Measurements from ENCODE around the gene GCNT2.
"Not testable (repeated sequence)": the region's sequence is repeated elsewhere in the genome, so short reads cannot be mapped to it uniquely, and the experiment has no call there.

Gene GCNT2

DNA sequence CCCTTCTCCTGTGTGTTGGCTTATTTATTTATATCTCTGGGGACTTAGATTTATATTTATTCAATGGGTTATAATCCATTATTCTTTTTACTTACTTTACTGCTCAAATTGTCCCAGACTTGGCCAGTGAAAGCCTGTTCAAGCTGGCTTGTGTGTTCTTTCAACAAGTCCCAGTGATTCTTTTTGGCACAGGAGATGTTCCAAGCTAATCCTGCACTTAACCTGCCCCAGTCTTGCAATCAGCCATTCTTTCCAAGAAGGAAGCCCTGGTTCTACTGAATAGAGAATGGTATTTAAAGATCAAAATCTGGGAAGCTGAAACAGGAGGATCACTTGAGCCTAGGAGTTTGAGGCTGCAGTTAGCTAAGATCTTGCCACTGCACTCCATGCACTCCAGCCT lies 26.7 kb downstream of the GCNT2 start:
- no peak for DNase-seq (ENCODE audit: low spot score)

DNA sequence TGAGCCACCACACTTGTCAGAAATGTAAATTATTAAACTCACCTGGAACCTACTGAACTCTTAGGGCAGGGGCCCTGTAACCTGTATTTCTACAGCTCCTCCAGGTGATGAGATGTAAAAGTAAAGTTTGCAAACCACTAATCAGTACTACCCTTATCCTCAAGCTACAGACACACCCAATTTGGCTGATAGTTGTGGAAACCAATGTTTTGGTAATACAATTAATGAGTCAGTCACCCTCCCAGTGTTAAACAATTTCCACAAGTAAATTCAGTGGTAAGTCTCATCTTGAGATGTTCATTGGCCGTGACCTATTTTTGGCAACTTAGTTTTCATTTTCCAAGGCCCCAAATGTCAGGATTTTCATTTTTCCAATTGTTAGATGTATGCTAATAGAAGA lies 29.6 kb downstream of the GCNT2 start:
- no peak for DNase-seq (ENCODE audit: low spot score)

DNA sequence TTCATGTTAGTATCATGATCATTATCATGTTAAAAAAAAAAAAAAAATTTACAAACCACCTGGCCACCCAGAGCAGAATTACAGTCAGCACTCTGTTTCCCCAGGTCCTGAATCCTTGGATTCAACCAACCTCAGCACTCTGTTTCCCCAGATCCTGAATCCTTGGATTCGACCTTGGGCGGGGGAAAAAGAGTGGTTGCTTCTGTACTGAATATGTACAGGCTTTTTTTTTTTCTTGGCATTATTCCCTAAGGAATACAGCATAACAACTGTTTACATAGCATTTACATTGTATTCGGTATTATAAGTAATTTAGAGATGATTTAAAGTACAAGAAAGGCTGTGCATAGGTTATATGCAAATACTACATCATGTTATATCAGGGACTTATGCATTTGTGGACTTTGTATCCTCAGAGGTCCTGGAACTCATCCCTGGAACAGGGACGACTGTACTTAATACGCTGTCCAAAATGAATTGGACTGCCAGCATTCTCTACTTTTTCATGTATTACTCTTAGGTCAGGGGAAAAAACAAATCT lies 31.2 kb downstream of the GCNT2 start:
- DNase-seq (ENCODE audit: low spot score) = no peak

DNA sequence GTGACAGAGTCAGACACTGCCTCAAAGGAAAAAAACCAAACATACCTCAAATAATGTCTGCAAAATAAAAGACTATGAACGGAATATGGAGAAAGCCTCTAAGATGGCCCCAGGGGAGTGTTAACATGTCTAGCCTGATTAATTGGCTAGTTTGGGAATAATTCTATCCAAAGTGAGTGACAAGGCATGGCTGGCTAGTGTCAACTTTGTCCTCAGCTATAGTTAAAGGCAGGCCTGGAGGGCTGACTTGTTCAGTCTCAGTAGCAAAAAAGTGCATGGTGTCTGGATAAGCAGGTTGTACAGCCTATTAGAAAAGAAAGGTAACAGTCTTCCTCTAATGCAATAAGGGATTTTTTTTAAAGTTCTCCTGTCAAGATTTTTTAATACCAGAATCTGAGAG lies 32.7 kb downstream of the GCNT2 start:
- DNase-seq (ENCODE audit: low spot score) = no peak

DNA sequence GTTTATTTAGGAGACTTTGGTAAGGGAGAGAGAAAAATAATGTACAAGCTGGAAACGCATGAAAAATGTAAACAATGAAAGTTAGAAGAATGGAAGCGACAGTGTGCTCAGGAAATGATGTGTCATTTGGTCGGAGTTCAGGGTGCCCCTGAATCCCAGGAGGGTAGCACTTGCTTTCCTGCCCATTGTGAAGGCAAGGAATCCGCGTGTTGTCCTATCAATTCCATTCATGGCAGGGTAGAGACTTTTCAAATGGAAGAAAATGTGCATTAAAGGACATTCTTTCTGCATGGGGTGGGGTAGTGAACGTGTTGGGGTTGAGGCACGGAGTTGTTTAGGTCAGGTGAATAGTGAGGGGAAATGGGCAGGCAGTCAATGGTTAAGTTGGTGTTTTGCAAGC lies 33.7 kb downstream of the GCNT2 start:
- no peak for DNase-seq (ENCODE audit: low spot score)

DNA sequence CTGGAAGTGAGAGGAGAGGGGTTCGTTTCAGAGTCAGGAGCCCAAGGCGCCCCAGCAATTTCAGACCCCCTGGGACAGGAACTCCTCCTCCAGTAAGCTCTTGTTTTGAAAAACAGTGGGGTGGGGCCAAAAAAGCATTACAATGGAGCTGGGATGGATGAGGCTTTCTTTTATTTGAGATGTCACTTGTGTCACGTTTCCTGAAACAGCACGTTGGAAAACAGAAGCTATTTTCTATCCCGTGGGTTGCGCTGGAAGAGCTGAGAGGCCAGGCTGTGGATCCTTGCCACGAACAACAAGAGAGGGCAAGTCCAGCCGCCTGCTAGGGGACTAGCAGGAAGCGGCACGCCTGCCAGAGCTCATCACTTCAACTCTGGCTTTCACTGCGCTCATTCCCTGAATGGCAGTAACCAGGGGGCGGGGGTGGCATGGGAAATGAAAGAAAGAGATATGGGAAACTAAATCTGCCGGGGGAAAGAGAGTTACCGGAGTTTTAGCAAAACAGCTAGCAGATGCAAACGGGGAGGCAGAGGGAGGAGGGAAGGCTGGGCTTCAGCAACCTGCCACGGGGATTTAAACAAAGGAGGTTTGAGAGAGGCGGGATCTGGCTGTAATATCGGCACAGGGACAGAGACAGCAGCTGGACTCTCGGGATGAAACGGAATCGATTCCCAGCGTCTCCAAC lies 34.6 kb downstream of the GCNT2 start:
- DNase-seq (ENCODE audit: low spot score) = peak; percentile 42

DNA sequence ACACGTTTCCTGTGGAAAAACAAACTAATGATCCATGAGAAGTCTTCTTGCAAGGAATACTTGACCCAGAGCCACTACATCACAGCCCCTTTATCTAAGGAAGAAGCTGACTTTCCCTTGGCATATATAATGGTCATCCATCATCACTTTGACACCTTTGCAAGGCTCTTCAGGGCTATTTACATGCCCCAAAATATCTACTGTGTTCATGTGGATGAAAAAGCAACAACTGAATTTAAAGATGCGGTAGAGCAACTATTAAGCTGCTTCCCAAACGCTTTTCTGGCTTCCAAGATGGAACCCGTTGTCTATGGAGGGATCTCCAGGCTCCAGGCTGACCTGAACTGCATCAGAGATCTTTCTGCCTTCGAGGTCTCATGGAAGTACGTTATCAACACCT lies 35.4 kb downstream of the GCNT2 start:
- no peak for DNase-seq (ENCODE audit: low spot score)

DNA sequence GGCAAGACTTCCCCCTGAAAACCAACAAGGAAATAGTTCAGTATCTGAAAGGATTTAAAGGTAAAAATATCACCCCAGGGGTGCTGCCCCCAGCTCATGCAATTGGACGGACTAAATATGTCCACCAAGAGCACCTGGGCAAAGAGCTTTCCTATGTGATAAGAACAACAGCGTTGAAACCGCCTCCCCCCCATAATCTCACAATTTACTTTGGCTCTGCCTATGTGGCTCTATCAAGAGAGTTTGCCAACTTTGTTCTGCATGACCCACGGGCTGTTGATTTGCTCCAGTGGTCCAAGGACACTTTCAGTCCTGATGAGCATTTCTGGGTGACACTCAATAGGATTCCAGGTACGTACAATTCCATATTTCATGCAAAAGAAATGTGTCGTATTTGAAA lies 35.8 kb downstream of the GCNT2 start:
- no peak for DNase-seq (ENCODE audit: low spot score)

DNA sequence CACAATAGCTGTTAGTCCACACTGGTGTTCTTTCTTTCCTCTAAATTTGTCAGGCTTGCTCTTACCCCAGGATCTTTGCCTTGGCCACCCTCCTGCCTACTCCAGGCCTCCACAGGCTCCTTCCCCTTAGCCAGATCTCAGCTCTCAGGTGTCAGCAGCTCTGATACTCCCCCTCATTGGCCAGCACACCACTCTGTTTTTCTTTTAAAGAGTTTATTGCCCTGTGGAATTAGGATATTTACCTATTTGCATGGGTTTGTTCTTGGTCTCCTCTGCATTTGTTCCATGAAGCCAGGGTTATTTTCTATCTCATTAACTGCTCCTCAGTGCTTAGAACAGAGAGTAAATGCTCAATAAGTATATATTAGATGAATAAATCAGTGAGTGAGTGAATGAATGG lies 36.8 kb downstream of the GCNT2 start:
- no peak for DNase-seq (ENCODE audit: low spot score)

DNA sequence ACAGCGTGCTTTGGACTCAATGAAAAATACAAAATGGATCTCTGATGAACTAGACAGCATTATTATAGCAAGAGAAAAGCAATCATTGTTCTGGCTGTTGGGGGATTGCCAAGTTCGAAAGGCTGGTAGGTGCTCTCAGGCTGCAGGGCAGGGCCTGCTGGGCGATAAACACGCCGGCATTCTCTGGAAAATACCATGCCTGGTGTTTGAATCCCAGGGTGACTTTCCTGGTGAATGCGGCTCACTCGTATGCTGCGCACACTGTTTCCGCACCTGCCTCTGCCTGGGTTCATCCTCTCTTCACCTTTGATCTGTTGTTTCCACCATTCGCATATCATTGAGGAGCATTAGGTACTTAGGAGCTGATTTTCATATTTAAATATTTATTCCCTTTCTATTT lies 37.4 kb downstream of the GCNT2 start:
- DNase-seq (ENCODE audit: low spot score) = peak; percentile 18

DNA sequence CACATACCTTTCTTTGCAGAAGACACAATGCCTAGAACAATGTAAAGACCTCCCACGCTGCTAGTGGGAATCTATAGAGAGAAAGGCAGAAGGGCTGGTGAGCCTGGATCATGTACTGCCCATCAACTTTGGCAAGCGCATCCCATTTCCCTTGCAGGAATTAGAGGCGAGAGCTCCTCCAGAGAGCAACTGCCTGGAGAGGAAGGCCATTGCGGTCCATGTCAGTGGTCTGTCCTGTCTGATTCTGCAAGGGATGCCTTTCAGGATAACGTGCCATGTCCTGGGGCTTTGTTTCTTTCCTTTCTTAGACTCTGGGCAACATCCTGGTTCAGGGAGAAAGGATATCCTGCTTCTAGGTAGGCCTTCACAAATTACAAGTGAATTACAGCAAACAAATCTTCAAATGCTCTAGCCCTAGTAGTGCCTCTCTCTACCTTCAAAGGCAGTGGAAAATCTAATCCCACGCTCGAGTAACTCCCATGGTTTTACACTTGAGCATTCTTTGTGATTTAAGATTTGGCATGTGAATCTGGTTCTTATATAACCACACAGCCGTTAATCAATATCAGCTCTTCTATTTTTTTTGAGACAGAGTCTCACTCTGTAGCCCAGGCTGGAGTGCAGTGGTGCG lies 38.5 kb downstream of the GCNT2 start:
- DNase-seq (ENCODE audit: low spot score) = no peak

DNA sequence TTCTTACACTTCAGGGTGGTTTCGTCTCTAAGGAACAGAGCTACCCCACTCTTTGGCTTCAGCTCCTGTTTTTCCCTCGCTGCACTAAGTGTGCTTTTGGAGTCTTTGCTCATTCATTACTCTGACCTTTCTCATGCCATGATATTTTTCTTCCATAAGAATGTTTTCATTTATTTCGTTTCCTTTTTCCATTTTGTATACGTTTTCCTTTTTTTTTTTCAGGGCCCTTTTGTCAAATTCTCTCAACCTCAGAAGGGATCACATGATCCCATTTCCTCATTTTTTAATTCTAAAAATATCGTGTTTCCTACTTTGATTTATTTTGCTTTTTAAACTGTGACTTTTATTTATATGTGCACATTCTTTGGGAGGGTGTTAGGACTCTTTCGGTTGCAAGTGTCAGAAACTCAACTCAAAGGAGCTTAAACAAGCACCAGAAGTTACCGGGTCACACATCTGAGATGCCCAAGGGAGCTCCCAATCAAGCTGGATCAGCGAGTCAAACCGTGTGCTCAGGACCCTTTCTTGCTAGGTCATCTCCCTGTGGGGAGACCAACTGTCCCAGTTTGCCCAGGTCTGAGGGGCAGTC lies 40.6 kb downstream of the GCNT2 start:
- no peak for DNase-seq (ENCODE audit: low spot score)

DNA sequence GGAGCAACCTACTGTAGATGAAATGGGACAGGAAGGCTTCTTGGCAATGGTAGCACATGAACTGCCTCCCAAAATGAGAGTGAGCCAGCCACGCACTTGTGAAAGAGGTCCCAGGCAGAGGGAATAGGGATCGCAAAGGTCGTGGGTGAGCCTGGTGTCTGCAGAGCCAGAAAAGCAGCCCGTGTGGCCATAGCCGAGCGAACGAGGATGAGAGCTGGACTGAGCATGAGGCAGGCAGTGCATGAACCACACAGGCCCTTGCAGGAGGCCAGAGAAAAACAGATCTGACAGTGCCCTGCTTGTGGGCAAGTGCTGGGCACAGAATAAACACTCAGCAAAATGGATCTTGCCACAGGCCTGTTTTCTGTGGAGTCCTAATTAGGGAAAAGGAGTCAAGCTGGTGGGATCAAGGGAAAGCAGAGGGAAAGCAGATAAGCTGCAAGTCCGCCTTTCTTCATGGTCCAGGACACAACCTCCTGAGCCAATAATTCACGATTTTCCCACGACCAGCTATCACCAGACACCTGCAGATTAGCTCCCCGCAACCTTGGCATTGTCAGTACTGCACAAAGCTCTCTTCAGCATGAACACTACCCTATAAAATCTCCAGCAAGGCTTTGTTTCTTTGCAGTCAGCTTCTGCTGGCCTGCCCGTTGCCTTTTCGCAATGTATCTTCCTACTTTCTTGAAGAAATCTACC lies 44.0 kb downstream of the GCNT2 start:
- no peak for DNase-seq (ENCODE audit: low spot score)

DNA sequence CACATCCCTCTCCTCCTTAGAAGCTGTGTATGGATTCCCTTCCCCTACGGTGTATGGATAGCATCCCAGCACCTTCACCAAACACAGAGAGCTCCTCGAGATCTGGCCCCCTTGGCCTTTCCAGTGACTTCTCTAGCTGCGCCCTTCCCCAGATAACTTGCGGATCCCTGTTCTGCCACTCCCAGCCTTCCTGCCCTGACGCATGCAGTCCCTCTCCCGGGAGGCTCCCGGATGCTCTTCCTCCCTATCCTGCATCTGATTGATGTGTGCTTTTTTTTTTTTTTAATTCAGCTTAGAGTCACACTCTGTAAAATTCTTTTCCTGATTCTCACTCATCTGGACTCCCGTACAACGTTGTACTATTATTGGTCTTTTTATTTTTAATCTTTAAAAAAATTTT lies 44.8 kb downstream of the GCNT2 start:
- DNase-seq (ENCODE audit: low spot score) = no peak

DNA sequence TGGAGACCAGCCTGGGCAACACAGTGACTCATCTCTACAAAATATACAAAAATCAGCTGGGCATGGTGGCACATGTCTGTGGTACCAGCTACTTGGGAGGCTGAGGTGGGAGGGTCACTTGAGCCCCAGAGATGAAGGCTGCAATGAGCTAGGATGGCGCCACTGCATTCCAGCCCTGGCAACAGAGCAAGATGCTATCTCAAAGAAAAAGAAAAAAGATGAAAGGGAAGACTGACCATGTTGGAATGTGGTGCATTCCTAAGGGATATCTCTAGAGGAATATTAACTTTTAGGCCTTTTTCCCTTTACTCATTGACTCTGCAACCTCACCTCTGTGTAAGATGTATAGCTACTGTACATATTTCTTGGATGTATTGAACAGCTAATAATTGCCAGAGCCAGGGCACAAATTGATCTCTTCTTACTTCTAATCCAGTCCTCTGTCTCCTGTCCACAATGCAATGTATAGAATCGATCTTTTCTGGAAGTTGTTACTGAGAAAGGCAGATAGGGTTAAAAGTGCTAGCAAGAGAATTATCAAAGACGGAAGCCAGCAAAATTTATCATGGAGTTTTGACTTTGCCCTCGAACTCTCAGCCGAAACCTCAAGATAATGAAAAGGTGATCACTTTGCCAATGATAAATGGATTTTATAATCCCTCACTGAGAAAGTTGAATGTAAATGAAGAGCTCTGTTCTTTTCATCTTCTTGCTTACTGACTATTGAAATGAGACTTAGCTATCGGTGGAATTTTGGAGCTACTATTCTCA lies 46.3 kb downstream of the GCNT2 start:
- DNase-seq (ENCODE audit: low spot score) = no peak

DNA sequence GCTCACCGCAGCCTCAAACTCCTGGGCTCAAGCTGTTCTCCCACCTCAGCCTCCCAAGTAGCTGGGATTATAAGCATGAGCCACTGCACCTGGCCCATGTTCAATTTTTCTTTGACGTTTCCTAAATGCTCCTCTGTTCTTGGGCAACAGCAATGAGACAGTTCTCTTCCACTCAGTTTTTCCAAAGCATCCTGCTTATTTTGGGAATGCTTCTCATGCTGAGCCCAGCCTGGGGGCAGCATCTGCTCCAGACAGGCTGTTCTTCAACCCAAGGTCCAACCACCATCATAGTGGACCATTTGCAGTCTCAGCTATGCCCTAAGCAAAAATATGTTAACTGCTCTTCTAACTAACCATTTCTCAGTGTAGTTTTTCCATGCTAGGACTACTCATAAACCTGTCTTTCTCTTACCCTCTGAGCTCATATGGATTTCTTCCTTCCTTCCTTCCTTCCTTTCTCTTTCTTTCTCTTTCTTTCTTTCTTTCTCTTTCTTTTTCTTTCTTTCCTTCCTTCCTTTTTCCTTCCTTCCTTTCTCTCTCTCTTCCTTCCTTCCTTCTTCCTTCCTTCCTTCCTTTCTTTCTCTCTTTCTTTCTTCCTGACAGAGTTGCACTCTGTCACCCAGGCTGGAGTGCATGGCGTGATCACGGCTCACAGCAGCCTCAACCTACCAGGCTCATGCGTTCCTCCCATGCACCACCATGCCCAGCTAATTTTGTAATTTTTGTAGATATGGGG lies 48.4 kb downstream of the GCNT2 start:
- DNase-seq (ENCODE audit: low spot score) = no peak

DNA sequence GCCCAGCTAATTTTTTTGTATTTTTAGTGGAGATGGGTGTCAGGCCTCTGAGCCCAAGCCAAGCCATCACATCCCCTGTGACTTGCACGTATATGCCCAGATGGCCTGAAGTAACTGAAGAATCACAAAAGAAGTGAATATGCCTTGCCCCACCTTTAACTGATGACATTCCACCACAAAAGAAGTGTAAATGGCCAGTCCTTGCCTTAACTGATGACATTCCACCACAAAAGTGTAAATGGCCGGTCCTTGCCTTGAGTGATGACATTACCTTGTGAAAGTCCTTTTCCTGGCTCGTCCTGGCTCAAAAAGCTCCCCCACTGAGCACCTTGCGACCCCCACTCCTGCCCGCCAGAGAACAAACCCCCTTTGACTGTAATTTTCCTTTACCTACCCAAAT lies 54.4 kb downstream of the GCNT2 start:
- DNase-seq (ENCODE audit: low spot score) = not testable (repeated sequence)

DNA sequence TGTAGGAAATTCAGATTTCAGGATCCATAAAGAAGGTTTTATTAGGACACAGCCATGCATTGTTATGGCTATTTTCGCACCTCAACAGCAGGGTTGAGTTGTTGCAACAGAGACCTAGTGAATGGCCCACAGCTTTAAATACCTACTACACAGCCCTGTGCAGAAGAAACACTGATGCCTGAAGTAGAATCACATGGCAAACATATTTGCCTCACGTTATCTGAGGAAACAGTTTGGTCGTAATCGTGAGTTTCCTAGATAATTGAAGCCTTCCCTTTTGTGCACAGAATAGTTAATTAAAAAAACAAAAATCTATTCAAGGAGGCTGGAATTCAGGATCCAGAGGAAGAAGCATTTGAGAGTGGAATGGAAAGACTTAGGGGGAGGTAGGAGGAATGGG lies 55.1 kb downstream of the GCNT2 start:
- DNase-seq (ENCODE audit: low spot score) = no peak

DNA sequence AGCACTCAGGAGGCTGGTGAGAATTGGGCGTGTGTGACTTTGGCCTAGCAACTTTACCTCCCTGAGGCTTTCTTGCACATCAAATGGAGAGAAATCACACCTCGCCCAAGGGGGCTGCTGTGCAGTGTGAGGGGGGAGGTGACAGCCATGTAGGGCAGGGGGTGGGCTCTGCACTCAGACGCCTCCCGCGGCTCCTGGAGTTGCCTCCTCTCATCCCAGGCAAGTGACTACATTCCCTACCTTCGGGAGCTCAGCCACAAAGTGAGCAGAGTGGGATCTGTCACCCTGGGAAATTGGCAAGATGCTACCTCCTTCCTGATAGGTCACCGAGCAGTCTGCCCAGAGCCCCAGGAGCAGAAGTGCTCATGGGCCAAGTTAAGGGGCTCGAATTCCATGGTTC lies 56.0 kb downstream of the GCNT2 start:
- no peak for DNase-seq (ENCODE audit: low spot score)

DNA sequence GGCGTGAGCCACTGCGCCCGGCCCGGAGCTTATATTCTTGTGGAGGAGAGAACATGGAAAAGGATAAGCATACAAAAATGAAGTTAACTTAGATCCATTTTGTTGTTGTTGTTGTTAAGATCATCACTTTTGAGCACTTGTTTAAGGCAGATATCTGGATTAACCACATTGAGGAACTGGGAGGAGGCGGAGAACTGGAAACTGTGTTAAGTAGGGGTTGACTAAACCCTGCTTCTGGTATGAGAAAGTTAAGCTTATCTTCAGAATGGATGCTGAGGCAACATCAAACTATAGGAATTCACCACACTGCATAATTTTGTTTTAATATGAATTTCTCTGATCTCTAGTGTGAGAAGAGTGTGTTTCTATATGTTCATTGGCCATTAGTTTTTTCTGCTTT lies 57.6 kb downstream of the GCNT2 start:
- no peak for DNase-seq (ENCODE audit: low spot score)

DNA sequence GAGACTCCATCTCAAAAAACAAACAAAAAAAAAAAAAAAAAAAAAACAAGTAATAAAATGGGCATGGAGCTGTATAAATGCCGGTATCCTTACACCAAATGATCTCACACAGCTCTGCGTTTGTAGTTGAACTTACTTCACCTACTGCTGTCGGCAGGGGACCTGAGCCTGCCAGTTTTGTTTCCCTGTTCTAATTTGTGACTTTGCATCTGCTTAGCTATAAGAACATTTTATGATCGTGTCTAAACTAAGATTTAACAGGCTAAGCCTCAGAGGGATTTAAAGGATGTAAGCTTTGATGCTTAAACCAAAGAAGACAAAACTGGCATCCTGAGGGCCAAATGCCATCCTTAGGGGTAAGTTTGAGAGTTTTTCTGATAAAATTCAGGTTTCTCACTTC lies 58.7 kb downstream of the GCNT2 start:
- DNase-seq (ENCODE audit: low spot score) = no peak
